Testis (tissue), 3 donors: ENCODE results near the gene ELMO3. TPM values are rescaled to one million over a fixed set of nuclear protein-coding genes. Genes with fewer than 3 reads are reported as not detected.

Experiments
- DNase-seq: peaks from one replicate; pipeline ENCODE4 v3.0.0-alpha.2; 2019
- H3K27ac ChIP-seq, 2 donors: fragments of 200-600 bp; sonication (generic); one replicate each; pipeline ENCODE4 v1.5.1; 2019
- H3K27me3 ChIP-seq: fragments of 200-600 bp; sonication (generic); one replicate; pipeline ENCODE4 v1.5.1; 2019
- H3K36me3 ChIP-seq: fragments of 200-600 bp; sonication (generic); one replicate; pipeline ENCODE4 v1.5.1; 2017; ENCODE audit warnings: low read depth; ENCODE audit errors: missing control alignments
- H3K4me1 ChIP-seq: fragments of 200-600 bp; sonication (generic); one replicate; pipeline ENCODE4 v1.5.1; 2019
- H3K4me3 ChIP-seq, 2 donors: fragments of 200-600 bp; sonication (generic); one replicate each; pipeline ENCODE4 v1.5.1; 2017 to 2019
- H3K9me3 ChIP-seq: fragments of 200-600 bp; sonication (generic); one replicate; pipeline ENCODE4 v1.5.1; 2017
- POLR2A ChIP-seq: fragments of 450-650 bp; IDR thresholded peaks from one replicate; pipeline ENCODE4 v1.6.1; 2017; ENCODE audit warnings: antibody characterized with exemption, mild to moderate bottlenecking, moderate library complexity
- WGBS, 2 donors: methylation state at CpG; one replicate each; pipeline ENCODE4 v1.1.5; 2018; 5-methylcytosine and 5-hydroxymethylcytosine counted together
- intact Hi-C: fragments of 100-400 bp; cut with DNase I; formaldehyde crosslinking; loops from one replicate; pipeline ENCODE4 v1.15.1; 2023; ENCODE audit warnings: low total_unique reads
- polyA plus RNA-seq: library from polyadenylated mRNA; stranded (reverse); fragments of 350-450 nt; fragmentation: Illumina TruSeq; extraction: RNeasy Lipid Tissue Mini Kit (QIAGEN cat#74804); gene quantifications from one replicate; pipeline ENCODE4 v1.2.3, GENCODE V29; 2014; ENCODE audit warnings: low read depth, low replicate concordance; ENCODE audit not compliant: insufficient read depth
- total RNA-seq, 2 donors: library from RNA; depleted of rRNA; stranded (reverse); fragments of >200 nt; gene quantifications; one replicate each; pipeline ENCODE4 v1.2.3, GENCODE V29; 2016
- TF ChIP-seq, protein P1 (sequence below), 3 experiments: fragments of 450-650 bp in 2 of 3; fragments of 200-600 bp in 1 of 3; sonication (generic) in 1 of 3; IDR thresholded peaks; one replicate each; pipeline ENCODE4 v1.5.1; 2016 to 2019; ENCODE audit warnings: antibody characterized with exemption in 3 of 3, mild to moderate bottlenecking in 2 of 3, moderate library complexity in 1 of 3

ELMO3 gene
- total and polyA plus RNA-seq, 3 donors from 2014 or later: 9.3 to 22.2 (median 10.5) TPM

DNA sequence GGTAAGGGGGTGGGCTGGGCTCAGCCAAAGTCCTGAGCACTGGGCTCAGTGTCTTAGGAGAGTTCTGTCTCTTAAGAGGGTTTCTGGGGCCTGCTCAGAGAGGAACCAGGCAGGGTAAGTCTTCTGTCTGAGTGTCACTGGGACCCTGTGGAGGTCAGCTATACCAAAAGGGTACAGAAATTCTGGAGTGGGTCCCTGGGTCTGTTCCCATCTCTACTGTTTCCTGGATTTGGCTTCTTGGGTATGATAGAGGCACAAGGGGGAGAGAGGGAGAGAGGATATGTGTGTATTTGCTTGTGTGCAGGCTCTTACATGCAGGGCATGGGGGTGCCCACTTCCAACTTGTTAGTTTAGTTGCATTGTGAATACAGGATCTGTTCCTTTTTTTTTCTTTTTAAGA lies 5.4 kb upstream of the ELMO3 start:
- Histone ChIP-seq H3K4me1 (peaks cover 39% of the 10 kb centered on the region), H3K27me3 (no peaks in the 10 kb centered on the region), H3K9me3 (no peaks in the 10 kb centered on the region), H3K4me3 (no peak overlapping the region), H3K36me3 (no peaks in the 10 kb centered on the region), H3K27ac (no peak overlapping the region)
- intact Hi-C loops: no loop called here
- TF ChIP-seq, protein P1, sequence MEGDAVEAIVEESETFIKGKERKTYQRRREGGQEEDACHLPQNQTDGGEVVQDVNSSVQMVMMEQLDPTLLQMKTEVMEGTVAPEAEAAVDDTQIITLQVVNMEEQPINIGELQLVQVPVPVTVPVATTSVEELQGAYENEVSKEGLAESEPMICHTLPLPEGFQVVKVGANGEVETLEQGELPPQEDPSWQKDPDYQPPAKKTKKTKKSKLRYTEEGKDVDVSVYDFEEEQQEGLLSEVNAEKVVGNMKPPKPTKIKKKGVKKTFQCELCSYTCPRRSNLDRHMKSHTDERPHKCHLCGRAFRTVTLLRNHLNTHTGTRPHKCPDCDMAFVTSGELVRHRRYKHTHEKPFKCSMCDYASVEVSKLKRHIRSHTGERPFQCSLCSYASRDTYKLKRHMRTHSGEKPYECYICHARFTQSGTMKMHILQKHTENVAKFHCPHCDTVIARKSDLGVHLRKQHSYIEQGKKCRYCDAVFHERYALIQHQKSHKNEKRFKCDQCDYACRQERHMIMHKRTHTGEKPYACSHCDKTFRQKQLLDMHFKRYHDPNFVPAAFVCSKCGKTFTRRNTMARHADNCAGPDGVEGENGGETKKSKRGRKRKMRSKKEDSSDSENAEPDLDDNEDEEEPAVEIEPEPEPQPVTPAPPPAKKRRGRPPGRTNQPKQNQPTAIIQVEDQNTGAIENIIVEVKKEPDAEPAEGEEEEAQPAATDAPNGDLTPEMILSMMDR (IDR thresholded peaks at IDR 0.05): no peak
- TF ChIP-seq POLR2A: no peak
- DNase-seq: no peak

- intact Hi-C loops: no loop called here
- no peaks in the 10 kb centered on the region for H3K9me3 ChIP-seq
- no peak overlapping the region for H3K27ac ChIP-seq
- H3K4me3 ChIP-seq: no peak overlapping the region
- no peaks in the 10 kb centered on the region for H3K27me3 ChIP-seq
- H3K4me1 ChIP-seq: peaks cover 46% of the 10 kb centered on the region
- TF ChIP-seq, protein P1 (IDR thresholded peaks at IDR 0.05): no peak
- no peak for TF ChIP-seq POLR2A
- no peak for DNase-seq
- no peaks in the 10 kb centered on the region for H3K36me3 ChIP-seq
- 93 to 95% methylated on average over 3 to 6 of the region's 6 CpGs for WGBS, 2 donors
Measured at GRCh38 chr16:67194260-67194659, 4.7 kb upstream of the ELMO3 start.

DNA sequence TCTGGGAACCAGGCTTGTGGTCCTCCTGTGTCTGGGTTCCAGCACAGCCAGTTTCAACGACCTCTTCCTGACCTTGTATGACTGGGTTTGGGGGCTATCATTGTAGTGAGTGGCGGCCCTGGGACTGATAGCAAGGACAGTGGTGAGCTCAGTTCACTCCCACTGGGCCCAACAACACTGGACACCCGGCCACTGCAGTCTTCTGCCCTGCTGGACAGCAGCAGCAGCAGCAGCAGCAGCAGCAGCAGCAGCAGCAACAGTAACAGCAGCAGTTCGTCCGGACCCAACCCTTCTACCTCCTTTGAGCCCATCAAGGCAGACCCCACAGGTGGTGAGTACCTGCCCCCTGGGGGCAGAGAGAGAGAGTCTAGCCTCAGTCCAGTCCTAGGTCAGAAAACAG lies 3.3 kb upstream of the ELMO3 start:
- intact Hi-C loops: no loop called here
- Histone ChIP-seq H3K27ac (no peak overlapping the region), H3K4me3 (no peak overlapping the region), H3K27me3 (no peaks in the 10 kb centered on the region), H3K36me3 (no peaks in the 10 kb centered on the region), H3K4me1 (peaks cover 43% of the 10 kb centered on the region), H3K9me3 (no peaks in the 10 kb centered on the region)
- WGBS, 2 donors: 73% methylated on average over 4 to 5 of the region's 5 CpGs
- TF ChIP-seq POLR2A: no peak
- TF ChIP-seq, protein P1 (IDR thresholded peaks at IDR 0.05): no peak
- DNase-seq: no peak

DNA sequence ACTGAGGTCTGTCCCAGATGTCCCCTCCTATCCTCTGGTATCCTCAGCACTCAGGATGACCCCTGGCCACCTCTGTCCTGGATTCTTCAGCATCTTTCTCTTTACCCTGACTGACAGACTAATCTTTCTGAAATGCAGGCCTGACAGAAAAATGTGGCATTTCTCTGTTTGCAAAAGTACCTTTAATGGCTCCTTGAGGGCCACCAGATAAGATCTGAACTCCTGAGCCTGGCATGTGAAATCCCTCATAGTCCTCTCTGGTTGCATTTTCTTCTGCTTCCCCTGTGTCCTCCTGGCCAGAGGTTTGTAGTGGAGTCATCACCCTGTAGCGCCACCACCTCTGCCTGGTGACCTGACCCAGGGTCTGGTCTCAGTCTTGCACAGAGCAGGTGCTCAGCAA lies 2.0 kb upstream of the ELMO3 start:
- TF ChIP-seq POLR2A: no peak
- TF ChIP-seq, protein P1 (IDR thresholded peaks at IDR 0.05): no peak
- Histone ChIP-seq H3K36me3 (no peaks in the 10 kb centered on the region), H3K4me1 (peaks cover 34% of the 10 kb centered on the region), H3K9me3 (no peaks in the 10 kb centered on the region), H3K27ac (no peak overlapping the region), H3K4me3 (no peak overlapping the region), H3K27me3 (no peaks in the 10 kb centered on the region)
- intact Hi-C loops: no loop called here
- DNase-seq: no peak
- 100% methylated on average over 1 of the region's 1 CpG for WGBS, 2 donors

GRCh38 chr16:67197704-67198103 lies 1.2 kb upstream of the ELMO3 start:
- intact Hi-C loops: no loop called here
- TF ChIP-seq, protein P1 (IDR thresholded peaks at IDR 0.05): no peak
- no peak for TF ChIP-seq POLR2A
- H3K27ac ChIP-seq: no peak overlapping the region
- H3K9me3 ChIP-seq: no peaks in the 10 kb centered on the region
- no peak overlapping the region for H3K4me3 ChIP-seq
- no peaks in the 10 kb centered on the region for H3K27me3 ChIP-seq
- no peaks in the 10 kb centered on the region for H3K36me3 ChIP-seq
- H3K4me1 ChIP-seq: peaks cover 31% of the 10 kb centered on the region
- 76 to 77% methylated on average over 6 of the region's 6 CpGs for WGBS, 2 donors
- no peak for DNase-seq
